Neural cell (in vitro differentiated cells): ENCODE data around the gene CTSE. TPM values are rescaled to one million over a fixed set of nuclear protein-coding genes. Genes with fewer than 3 reads are reported as not detected.

Source experiments
- H2AFZ ChIP-seq: fragments of 200-600, 300-800 bp; sonication (generic), shearing (Covaris generic); 2 replicates; pipeline ENCODE4 v1.6.0; 2014; ENCODE audit warnings: low read depth, mild to moderate bottlenecking, antibody characterized with exemption, low read length, moderate library complexity
- H3F3A ChIP-seq: fragments of 200-600 bp; shearing (Covaris generic); 2 replicates; pipeline ENCODE4 v1.6.1; 2016; ENCODE audit warnings: mild to moderate bottlenecking, moderate library complexity, mixed read lengths, antibody characterized with exemption, low read length; ENCODE audit not compliant: insufficient read depth, poor library complexity, severe bottlenecking
- H3K27ac ChIP-seq: fragments of 200-600, 300-800 bp; sonication (generic), shearing (Covaris generic); 2 replicates; pipeline ENCODE4 v1.5.1; 2014; ENCODE audit warnings: mild to moderate bottlenecking, low read length, moderate library complexity
- H3K27me3 ChIP-seq: fragments of 300-800, 200-600 bp; sonication (generic), shearing (Covaris generic); 2 replicates; pipeline ENCODE4 v1.6.0; 2014; ENCODE audit warnings: mild to moderate bottlenecking, low read depth, low read length, moderate library complexity; ENCODE audit not compliant: insufficient read depth
- H3K36me3 ChIP-seq: fragments of 300-800, 200-600 bp; sonication (generic), shearing (Covaris generic); 2 replicates; pipeline ENCODE4 v1.5.1; 2014; ENCODE audit warnings: mild to moderate bottlenecking, antibody characterized with exemption, low read length, moderate library complexity; ENCODE audit not compliant: insufficient read depth
- H3K4me2 ChIP-seq: fragments of 300-800, 200-600 bp; sonication (generic), shearing (Covaris generic); 2 replicates; pipeline ENCODE4 v1.6.0; 2014; ENCODE audit warnings: mild to moderate bottlenecking, low read length
- H3K4me3 ChIP-seq: fragments of 300-800, 200-600 bp; sonication (generic), shearing (Covaris generic); 2 replicates; pipeline ENCODE4 v1.5.1; 2014; ENCODE audit warnings: mild to moderate bottlenecking, low read length, moderate library complexity
- H3K79me2 ChIP-seq: fragments of 200-600 bp; shearing (Covaris generic); replicated peaks from 2 replicates; pipeline ENCODE4 v1.6.0; 2014; ENCODE audit warnings: mild to moderate bottlenecking, low read length, moderate library complexity; ENCODE audit not compliant: insufficient read depth
- H3K9ac ChIP-seq: fragments of 300-800, 200-600 bp; sonication (generic), shearing (Covaris generic); 2 replicates; pipeline ENCODE4 v1.6.1; 2016; ENCODE audit warnings: mild to moderate bottlenecking, low read length, mixed read lengths
- H3K9me2 ChIP-seq: fragments of 200-600 bp; shearing (Covaris generic); 2 replicates; pipeline ENCODE4 v1.6.1; 2016; ENCODE audit warnings: mild to moderate bottlenecking, low read length, mixed read lengths; ENCODE audit not compliant: insufficient read depth
- H3K9me3 ChIP-seq: fragments of 200-600, 300-800 bp; sonication (generic), shearing (Covaris generic); 2 replicates; pipeline ENCODE4 v1.6.1; 2016; ENCODE audit warnings: mild to moderate bottlenecking, mixed run types, low read length, moderate library complexity, mixed read lengths
- H4K20me1 ChIP-seq: fragments of 200-600 bp; shearing (Covaris generic); 2 replicates; pipeline ENCODE4 v1.6.1; 2016; ENCODE audit warnings: mild to moderate bottlenecking, mixed run types; ENCODE audit not compliant: insufficient read depth
- CTCF ChIP-seq: fragments of 450-650 bp; IDR thresholded peaks from 2 replicates; pipeline ENCODE4 v1.5.1; 2014; ENCODE audit warnings: antibody characterized with exemption, mild to moderate bottlenecking, moderate library complexity; ENCODE audit not compliant: poor library complexity, severe bottlenecking
- EP300 ChIP-seq: fragments of 450-650 bp; conservative IDR thresholded peaks from 2 replicates; pipeline ENCODE4 v1.6.1; 2014; ENCODE audit warnings: antibody characterized with exemption, mild to moderate bottlenecking, moderate library complexity; ENCODE audit not compliant: poor library complexity, severe bottlenecking
- EZH2 ChIP-seq: fragments of 200-600, 300-800 bp; shearing (Covaris generic), sonication (generic); IDR thresholded peaks from 2 replicates; pipeline ENCODE4 v1.6.1; 2014; ENCODE audit warnings: antibody characterized with exemption, low read length, borderline replicate concordance, mild to moderate bottlenecking; ENCODE audit not compliant: insufficient read depth, poor library complexity, severe bottlenecking
- MXI1 ChIP-seq: fragments of 450-650 bp; conservative IDR thresholded peaks from 2 replicates; pipeline ENCODE4 v1.6.1; 2014; ENCODE audit warnings: antibody characterized with exemption, mild to moderate bottlenecking; ENCODE audit not compliant: poor library complexity, severe bottlenecking
- POLR2AphosphoS5 ChIP-seq: IDR thresholded peaks from 2 replicates; pipeline ENCODE4 v1.6.1; 2012
- RAD21 ChIP-seq: fragments of 450-650 bp; conservative IDR thresholded peaks from 2 replicates; pipeline ENCODE4 v1.6.1; 2014; ENCODE audit warnings: antibody characterized with exemption, mild to moderate bottlenecking, moderate library complexity
- REST ChIP-seq: IDR thresholded peaks from 2 replicates; pipeline ENCODE4 v1.6.1; 2012; ENCODE audit warnings: borderline replicate concordance
- SMC3 ChIP-seq: fragments of 450-650 bp; conservative IDR thresholded peaks from 2 replicates; pipeline ENCODE4 v1.6.1; 2014; ENCODE audit warnings: antibody characterized with exemption, mild to moderate bottlenecking, moderate library complexity; ENCODE audit not compliant: poor library complexity
- TAF1 ChIP-seq: IDR thresholded peaks from 2 replicates; pipeline ENCODE4 v1.6.1; 2012; ENCODE audit warnings: low read depth
- polyA plus RNA-seq: library from polyadenylated mRNA; depleted of rRNA; stranded (reverse); fragments of >200 nt; gene quantifications from 2 replicates; pipeline ENCODE4 v1.2.3, GENCODE V29; 2014

Gene CTSE
- polyA plus RNA-seq, 1 donor from 2014 or later, result not detected

- Histone ChIP-seq H3K27me3 (no peaks in the 10 kb centered on the region), H3K9me3 (no peaks in the 10 kb centered on the region), H2AFZ (no peak overlapping the region), H3K4me2 (no peak overlapping the region), H3K9me2 (no peaks in the 10 kb centered on the region), H3K9ac (no peak overlapping the region), H4K20me1 (no peaks in the 10 kb centered on the region), H3K36me3 (no peaks in the 10 kb centered on the region), H3F3A (no peaks in the 10 kb centered on the region), H3K4me3 (no peak overlapping the region), H3K79me2 (no peaks in the 10 kb centered on the region), H3K27ac (no peak overlapping the region)
- TF ChIP-seq TAF1 (no peak), SMC3 (no peak)
These were observed 5.8 kb upstream of the CTSE start for GRCh38 chr1:206029484-206029883.

GRCh38 chr1:206025283-206025820, 1.7 kb upstream of the CTSE start:
- Histone ChIP-seq H3K4me3 (no peak overlapping the region), H3K9ac (no peak overlapping the region)

GRCh38 chr1:206022766-206023165, 929 bp downstream of the CTSE start:
- H3K27ac ChIP-seq, result no peak overlapping the region
- no peaks in the 10 kb centered on the region for H3K9me2 ChIP-seq
- H3K36me3 ChIP-seq, result no peaks in the 10 kb centered on the region
- no peak overlapping the region for H3K4me2 ChIP-seq
- no peaks in the 10 kb centered on the region for H3K27me3 ChIP-seq
- H3K4me3 ChIP-seq, result no peak overlapping the region
- H3K9me3 ChIP-seq, result no peaks in the 10 kb centered on the region
- no peaks in the 10 kb centered on the region for H3K79me2 ChIP-seq
- H4K20me1 ChIP-seq, result no peaks in the 10 kb centered on the region
- TF ChIP-seq SMC3, result no peak
- no peak for TF ChIP-seq MXI1
- no peak for TF ChIP-seq EP300
- no peak for TF ChIP-seq POLR2AphosphoS5
- no peak for TF ChIP-seq CTCF
- TF ChIP-seq RAD21, result no peak
- no peak for TF ChIP-seq REST
- TF ChIP-seq TAF1, result no peak
- TF ChIP-seq EZH2, result no peak
- no peaks in the 10 kb centered on the region for H3F3A ChIP-seq
- no peak overlapping the region for H2AFZ ChIP-seq
- H3K9ac ChIP-seq, result no peak overlapping the region

More at GRCh38 chr1:206025283-206025820, 1.7 kb upstream of the CTSE start:
- Histone ChIP-seq H2AFZ (no peak overlapping the region), H3K4me2 (no peak overlapping the region), H4K20me1 (no peaks in the 10 kb centered on the region), H3K36me3 (no peaks in the 10 kb centered on the region), H3K79me2 (no peaks in the 10 kb centered on the region), H3F3A (no peaks in the 10 kb centered on the region), H3K9me3 (no peaks in the 10 kb centered on the region), H3K9me2 (no peaks in the 10 kb centered on the region), H3K27me3 (no peaks in the 10 kb centered on the region), H3K27ac (no peak overlapping the region)
- no peak for TF ChIP-seq SMC3
- no peak for TF ChIP-seq TAF1
